Forelimb muscle (tissue), 1 donor: ENCODE data around the gene TRAPPC2B. TPM values are rescaled to one million over a fixed set of nuclear protein-coding genes. Genes with fewer than 3 reads are reported as not detected.
"Not testable (repeated sequence)": the region's sequence is repeated elsewhere in the genome, so short reads cannot be mapped to it uniquely, and the experiment has no call there.

ENCODE experiments used
- DNase-seq: peaks from one replicate; pipeline ENCODE4 v3.0.0-alpha.2; 2013; ENCODE audit warnings: low read depth
- polyA plus RNA-seq: library from polyadenylated mRNA; unstranded; fragments of 120-200 nt; gene quantifications from one replicate; pipeline ENCODE4 v1.2.1, GENCODE V29; 2013; ENCODE audit not compliant: insufficient read length

TRAPPC2B gene
- polyA plus RNA-seq, 1 donor: 15.2 TPM

GRCh38 chr19:57374179-57374578, 10.8 kb downstream of the TRAPPC2B start:
- DNase-seq: no peak

GRCh38 chr19:57374647-57375046, 11.3 kb downstream of the TRAPPC2B start:
- DNase-seq: not testable (repeated sequence)

- DNase-seq: no peak
Measured at GRCh38 chr19:57376151-57376550, 12.8 kb downstream of the TRAPPC2B start.

- no peak for DNase-seq
Measured at GRCh38 chr19:57377498-57378146, 14.3 kb downstream of the TRAPPC2B start.

- no peak for DNase-seq
Measured at GRCh38 chr19:57380923-57381322, 17.6 kb downstream of the TRAPPC2B start.

GRCh38 chr19:57382806-57383488, 19.6 kb downstream of the TRAPPC2B start:
- DNase-seq: no peak

GRCh38 chr19:57389194-57389729, 25.9 kb downstream of the TRAPPC2B start:
- no peak for DNase-seq

GRCh38 chr19:57389730-57390598, 26.6 kb downstream of the TRAPPC2B start, which contains the start of gene ZNF548:
Gene ZNF548, plus strand, starts transcription at chr19:57389854. Its CDS starts 246 bp downstream, at chr19:57390100.
- peak; percentile 97 for DNase-seq

- no peak for DNase-seq
Measured at GRCh38 chr19:57395710-57396109, 32.4 kb downstream of the TRAPPC2B start.

- no peak for DNase-seq
Measured at GRCh38 chr19:57398868-57399267, 35.5 kb downstream of the TRAPPC2B start.

GRCh38 chr19:57403737-57404563, 40.6 kb downstream of the TRAPPC2B start:
- no peak for DNase-seq

- DNase-seq: no peak
Measured at GRCh38 chr19:57406516-57407123, 43.3 kb downstream of the TRAPPC2B start.

GRCh38 chr19:57410877-57411671, 47.7 kb downstream of the TRAPPC2B start, which contains the start of gene ZNF17:
Gene ZNF17, plus strand, starts transcription at chr19:57411161. Its CDS starts 2,455 bp downstream, at chr19:57413616.
- DNase-seq: peak; percentile 94

Other genes starting within 250 kb of the TRAPPC2B start
- gene USP29, start 243.6 kb upstream of the TRAPPC2B start, polyA plus RNA-seq: not detected
- gene ZIM3, start 218.3 kb upstream of the TRAPPC2B start, polyA plus RNA-seq: not detected
- not detected for gene DUXA, start 196.1 kb upstream of the TRAPPC2B start, polyA plus RNA-seq
- 10.4 TPM for gene ZNF264, start 172.1 kb upstream of the TRAPPC2B start, polyA plus RNA-seq
- gene AURKC, start 132.5 kb upstream of the TRAPPC2B start, polyA plus RNA-seq: 1.1 TPM
- gene ZNF805, start 122.9 kb upstream of the TRAPPC2B start, polyA plus RNA-seq: 5.6 TPM
- gene ZNF460, start 83.1 kb upstream of the TRAPPC2B start, polyA plus RNA-seq: 3.9 TPM
- gene ZNF543, start 43.1 kb upstream of the TRAPPC2B start, polyA plus RNA-seq: 5.5 TPM
- 8.9 TPM for gene ZNF304, start 12.3 kb upstream of the TRAPPC2B start, polyA plus RNA-seq
- 4.2 TPM for gene ZNF547, start within 50 bp of the TRAPPC2B start, polyA plus RNA-seq
- 20.9 TPM for gene ZNF548, start 26.3 kb downstream of the TRAPPC2B start, polyA plus RNA-seq
- 7.9 TPM for gene ZNF17, start 47.6 kb downstream of the TRAPPC2B start, polyA plus RNA-seq
- 6.6 TPM for gene ZNF749, start 71.8 kb downstream of the TRAPPC2B start, polyA plus RNA-seq
- gene VN1R1, start 93.6 kb downstream of the TRAPPC2B start, polyA plus RNA-seq: 2.0 TPM
- gene ZNF772, start 114.0 kb downstream of the TRAPPC2B start, polyA plus RNA-seq: 9.3 TPM
- gene ZNF419, start 124.2 kb downstream of the TRAPPC2B start, polyA plus RNA-seq: 10.6 TPM
- 7.8 TPM for gene ZNF773, start 136.4 kb downstream of the TRAPPC2B start, polyA plus RNA-seq
- 7.5 TPM for gene ZNF549, start 163.8 kb downstream of the TRAPPC2B start, polyA plus RNA-seq
- gene ZNF550, start 196.3 kb downstream of the TRAPPC2B start, polyA plus RNA-seq: 10.6 TPM
- 4.9 TPM for gene ZNF416, start 215.4 kb downstream of the TRAPPC2B start, polyA plus RNA-seq
- 4.8 TPM for gene ZIK1, start 220.6 kb downstream of the TRAPPC2B start, polyA plus RNA-seq
- 3.6 TPM for gene ZNF530, start 236.3 kb downstream of the TRAPPC2B start, polyA plus RNA-seq